ENCODE measurements around the gene SLC8A2. TPM values are rescaled to one million over a fixed set of nuclear protein-coding genes. Genes with fewer than 3 reads are reported as not detected.

The SLC8A2 gene
- total RNA-seq, result under 1 TPM; 0.56 to 0.67 TPM
- long read RNA-seq, donor 1, result 0 reads
- long read RNA-seq, donor 2, result 0 reads

GRCh38 chr19:47471733-47472457, at the start of gene SLC8A2:
Gene SLC8A2 (minus strand): TSS chr19:47471893. CDS start chr19:47466403, 5,490 bp downstream.
- intact Hi-C loops (cut with DNase I), result no loop called here
- no peak for DNase-seq (ENCODE audit: low spot score)

- DNase-seq (ENCODE audit: low spot score), result no peak
- intact Hi-C loops (cut with DNase I), result no loop called here
These were observed 49.1 kb upstream of the SLC8A2 start for GRCh38 chr19:47520839-47521238.

GRCh38 chr19:47520343-47520806, 48.7 kb upstream of the SLC8A2 start:
- no peak for DNase-seq (ENCODE audit: low spot score)
- intact Hi-C loops (cut with DNase I), result no loop called here

GRCh38 chr19:47518854-47519253, 47.2 kb upstream of the SLC8A2 start:
- intact Hi-C loops (cut with DNase I), result loop anchor here (1.0 to 5.0 kb wide), 2 partner anchors 82 to 88 kb away; partner anchors contain the start of gene BICRA (in 1 of the 2)
- DNase-seq (ENCODE audit: low spot score), result no peak

- intact Hi-C loops (cut with DNase I), result loop anchor here in 1 of 2 donors (5.0 kb wide), 1 partner anchor 89 kb away; the partner anchor contains the start of gene BICRA
- no peak for DNase-seq (ENCODE audit: low spot score)
These were observed 46.4 kb upstream of the SLC8A2 start for GRCh38 chr19:47518139-47518538.

- DNase-seq (ENCODE audit: low spot score), result peak; percentile 100
- intact Hi-C loops (cut with DNase I), result loop anchor here in 1 of 2 donors (5.0 kb wide), 1 partner anchor 92 kb away; the partner anchor contains the start of gene BICRA
These were observed 43.3 kb upstream of the SLC8A2 start, which contains the start of gene NAPA for GRCh38 chr19:47514869-47515588. Gene NAPA (minus strand): TSS chr19:47515063. CDS start chr19:47514940, 123 bp downstream.

GRCh38 chr19:47514151-47514868, 42.6 kb upstream of the SLC8A2 start:
- peak; percentile 89 for DNase-seq (ENCODE audit: low spot score)
- intact Hi-C loops (cut with DNase I), result no loop called here

- intact Hi-C loops (cut with DNase I), result no loop called here
- DNase-seq (ENCODE audit: low spot score), result no peak
These were observed 41.2 kb upstream of the SLC8A2 start for GRCh38 chr19:47512948-47513319.

- DNase-seq (ENCODE audit: low spot score), result no peak
- intact Hi-C loops (cut with DNase I), result no loop called here
These were observed 40.7 kb upstream of the SLC8A2 start for GRCh38 chr19:47512183-47512947.

GRCh38 chr19:47511681-47512080, 40.0 kb upstream of the SLC8A2 start:
- intact Hi-C loops (cut with DNase I), result no loop called here
- DNase-seq (ENCODE audit: low spot score), result no peak

- intact Hi-C loops (cut with DNase I), result no loop called here
These were observed 39.4 kb upstream of the SLC8A2 start for GRCh38 chr19:47511128-47511517.

GRCh38 chr19:47510516-47511127, 38.9 kb upstream of the SLC8A2 start:
- no peak for DNase-seq (ENCODE audit: low spot score)
- intact Hi-C loops (cut with DNase I), result no loop called here

More at GRCh38 chr19:47511128-47511517, 39.4 kb upstream of the SLC8A2 start:
- DNase-seq (ENCODE audit: low spot score), result no peak

GRCh38 chr19:47509973-47510372, 38.3 kb upstream of the SLC8A2 start:
- intact Hi-C loops (cut with DNase I), result no loop called here
- DNase-seq (ENCODE audit: low spot score), result no peak

- intact Hi-C loops (cut with DNase I), result no loop called here
- no peak for DNase-seq (ENCODE audit: low spot score)
These were observed 37.6 kb upstream of the SLC8A2 start for GRCh38 chr19:47509170-47509847.

GRCh38 chr19:47508721-47509120, 37.0 kb upstream of the SLC8A2 start:
- intact Hi-C loops (cut with DNase I), result no loop called here

GRCh38 chr19:47507924-47508553, 36.3 kb upstream of the SLC8A2 start:
- intact Hi-C loops (cut with DNase I), result no loop called here
- no peak for DNase-seq (ENCODE audit: low spot score)

More at GRCh38 chr19:47508721-47509120, 37.0 kb upstream of the SLC8A2 start:
- DNase-seq (ENCODE audit: low spot score), result no peak

GRCh38 chr19:47507012-47507411, 35.3 kb upstream of the SLC8A2 start:
- DNase-seq (ENCODE audit: low spot score), result no peak
- intact Hi-C loops (cut with DNase I), result no loop called here

Measured in posterior vena cava (tissue), 2 donors.